ENCODE measurements around the gene ST7L.
"Not testable (repeated sequence)": the region's sequence is repeated elsewhere in the genome, so short reads cannot be mapped to it uniquely, and the experiment has no call there.

Gene ST7L

GRCh38 chr1:112643080-112643479 is 24.1 kb upstream of the ST7L start:
- TF ChIP-seq CTCF (IDR thresholded peaks at IDR 0.05; ENCODE audit: insufficient read depth, low read length, poor library complexity, severe bottlenecking): no peak
- no peak for DNase-seq (ENCODE audit: extremely low read depth, insufficient read length)
- Histone ChIP-seq H3K4me3 (replicated peaks; ENCODE audit: low read depth, low read length) (no peak overlapping the region), H3K27me3 (replicated peaks; ENCODE audit: control insufficient read depth, insufficient read depth, low read length) (no peaks in the 10 kb centered on the region), H3K36me3 (ENCODE audit: control insufficient read depth, insufficient read depth, low read length) (no peaks in the 10 kb centered on the region; the same call in 1 of the 2 replicates)

GRCh38 chr1:112640437-112640836 is 21.5 kb upstream of the ST7L start:
- H3K27me3 ChIP-seq (replicated peaks; ENCODE audit: control insufficient read depth, insufficient read depth, low read length); H3K4me3 ChIP-seq (replicated peaks; ENCODE audit: low read depth, low read length); DNase-seq (ENCODE audit: extremely low read depth, insufficient read length); H3K36me3 ChIP-seq (ENCODE audit: control insufficient read depth, insufficient read depth, low read length): not testable (repeated sequence)

GRCh38 chr1:112638110-112638428 is 19.1 kb upstream of the ST7L start:
- no peak for TF ChIP-seq CTCF (IDR thresholded peaks at IDR 0.05; ENCODE audit: insufficient read depth, low read length, poor library complexity, severe bottlenecking)
- Histone ChIP-seq H3K4me3 (replicated peaks; ENCODE audit: low read depth, low read length) (no peak overlapping the region), H3K27me3 (replicated peaks; ENCODE audit: control insufficient read depth, insufficient read depth, low read length) (no peaks in the 10 kb centered on the region), H3K36me3 (ENCODE audit: control insufficient read depth, insufficient read depth, low read length) (no peaks in the 10 kb centered on the region; the same call in 1 of the 2 replicates)
- no peak for DNase-seq (ENCODE audit: extremely low read depth, insufficient read length)

- Histone ChIP-seq H3K4me3 (replicated peaks; ENCODE audit: low read depth, low read length) (no peak overlapping the region), H3K27me3 (replicated peaks; ENCODE audit: control insufficient read depth, insufficient read depth, low read length) (no peaks in the 10 kb centered on the region), H3K36me3 (ENCODE audit: control insufficient read depth, insufficient read depth, low read length) (no peaks in the 10 kb centered on the region; the same call in 1 of the 2 replicates)
- DNase-seq (ENCODE audit: extremely low read depth, insufficient read length): no peak
- no peak for TF ChIP-seq CTCF (IDR thresholded peaks at IDR 0.05; ENCODE audit: insufficient read depth, low read length, poor library complexity, severe bottlenecking)
Observed at GRCh38 chr1:112637254-112638109, 18.5 kb upstream of the ST7L start.

GRCh38 chr1:112636597-112637253 is 17.8 kb upstream of the ST7L start:
- TF ChIP-seq CTCF (IDR thresholded peaks at IDR 0.05; ENCODE audit: insufficient read depth, low read length, poor library complexity, severe bottlenecking): no peak

GRCh38 chr1:112636056-112636455 is 17.1 kb upstream of the ST7L start:
- no peaks in the 10 kb centered on the region for H3K27me3 ChIP-seq (replicated peaks; ENCODE audit: control insufficient read depth, insufficient read depth, low read length)
- DNase-seq (ENCODE audit: extremely low read depth, insufficient read length): no peak
- no peak for TF ChIP-seq CTCF (IDR thresholded peaks at IDR 0.05; ENCODE audit: insufficient read depth, low read length, poor library complexity, severe bottlenecking)
- no peaks in the 10 kb centered on the region; the same call in 1 of the 2 replicates for H3K36me3 ChIP-seq (ENCODE audit: control insufficient read depth, insufficient read depth, low read length)
- no peak overlapping the region for H3K4me3 ChIP-seq (replicated peaks; ENCODE audit: low read depth, low read length)

More at GRCh38 chr1:112636597-112637253, 17.8 kb upstream of the ST7L start:
- Histone ChIP-seq H3K27me3 (replicated peaks; ENCODE audit: control insufficient read depth, insufficient read depth, low read length) (no peaks in the 10 kb centered on the region), H3K4me3 (replicated peaks; ENCODE audit: low read depth, low read length) (no peak overlapping the region), H3K36me3 (ENCODE audit: control insufficient read depth, insufficient read depth, low read length) (no peaks in the 10 kb centered on the region; the same call in 1 of the 2 replicates)
- DNase-seq (ENCODE audit: extremely low read depth, insufficient read length): no peak
